ENCODE results near the gene MRPL36.

MRPL36 gene

DNA sequence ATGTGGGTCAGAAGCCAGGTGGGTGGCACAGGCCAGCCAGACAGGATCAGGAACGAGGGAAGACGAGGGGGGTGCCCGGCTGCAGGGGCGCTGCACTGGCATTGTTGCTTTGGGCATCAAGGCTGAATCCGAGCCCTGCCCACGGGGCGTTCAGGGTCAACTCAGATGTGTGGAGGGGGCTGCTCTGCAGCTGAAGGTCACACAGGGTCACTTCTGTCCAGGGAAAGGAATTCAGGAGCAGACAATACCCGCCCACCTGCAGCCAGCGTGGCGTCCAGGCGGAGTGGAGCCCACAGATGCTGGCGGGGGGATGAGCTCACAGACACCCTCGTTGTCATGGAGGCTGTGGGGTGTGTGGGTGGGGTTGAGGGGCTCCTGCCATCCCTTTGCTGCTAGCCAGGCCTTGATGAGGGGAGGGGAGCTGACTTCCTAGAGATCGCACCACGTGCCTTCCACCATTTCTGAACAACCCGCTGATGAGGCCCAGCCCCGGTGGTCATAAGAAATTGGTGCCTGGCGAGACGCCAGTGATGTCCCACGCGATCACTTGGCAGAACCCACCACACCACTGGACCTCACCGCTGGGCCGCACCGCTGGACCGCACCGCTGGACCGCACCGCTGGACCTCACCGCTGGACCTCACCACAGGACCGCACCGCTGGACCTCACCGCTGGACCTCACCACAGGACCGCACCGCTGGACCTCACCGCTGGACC lies 31.2 kb downstream of the MRPL36 start:
- no peak for DNase-seq
- Histone ChIP-seq H3K27ac (ENCODE audit: low read length) (no peak overlapping the region), H3K4me2 (ENCODE audit: low read depth, low read length) (no peak overlapping the region), H3K36me3 (replicated peaks; ENCODE audit: insufficient read depth, low read length) (no peaks in the 10 kb centered on the region), H3K4me1 (ENCODE audit: low read length) (0 out of 2 replicates have a peak, but pooled peaks cover 9% of the 10 kb centered on the region), H3K9ac (ENCODE audit: low read length) (no peak overlapping the region), H3F3A (ENCODE audit: insufficient read depth, low read length) (no peaks in the 10 kb centered on the region), H2AFZ (ENCODE audit: low read length) (no peak overlapping the region), H3K79me2 (ENCODE audit: low read length) (no peaks in the 10 kb centered on the region), H3K9me2 (replicated peaks; ENCODE audit: insufficient read depth, low read length) (no peaks in the 10 kb centered on the region), H3K9me3 (replicated peaks; ENCODE audit: insufficient read depth, low read length) (no peaks in the 10 kb centered on the region), H3K27me3 (replicated peaks; ENCODE audit: insufficient read depth, low read length) (peaks cover 20% of the 10 kb centered on the region), H4K20me1 (ENCODE audit: insufficient read depth, low read length) (no peaks in the 10 kb centered on the region), H3K4me3 (ENCODE audit: low read length) (no peak overlapping the region)
- no peak for TF ChIP-seq EZH2 (optimal IDR thresholded peaks at IDR 0.05; ENCODE audit: low read depth, low read length)
- TF ChIP-seq EZH2phosphoT487 (IDR thresholded peaks at IDR 0.05; ENCODE audit: low read length) = no peak
- TF ChIP-seq, protein P1, sequence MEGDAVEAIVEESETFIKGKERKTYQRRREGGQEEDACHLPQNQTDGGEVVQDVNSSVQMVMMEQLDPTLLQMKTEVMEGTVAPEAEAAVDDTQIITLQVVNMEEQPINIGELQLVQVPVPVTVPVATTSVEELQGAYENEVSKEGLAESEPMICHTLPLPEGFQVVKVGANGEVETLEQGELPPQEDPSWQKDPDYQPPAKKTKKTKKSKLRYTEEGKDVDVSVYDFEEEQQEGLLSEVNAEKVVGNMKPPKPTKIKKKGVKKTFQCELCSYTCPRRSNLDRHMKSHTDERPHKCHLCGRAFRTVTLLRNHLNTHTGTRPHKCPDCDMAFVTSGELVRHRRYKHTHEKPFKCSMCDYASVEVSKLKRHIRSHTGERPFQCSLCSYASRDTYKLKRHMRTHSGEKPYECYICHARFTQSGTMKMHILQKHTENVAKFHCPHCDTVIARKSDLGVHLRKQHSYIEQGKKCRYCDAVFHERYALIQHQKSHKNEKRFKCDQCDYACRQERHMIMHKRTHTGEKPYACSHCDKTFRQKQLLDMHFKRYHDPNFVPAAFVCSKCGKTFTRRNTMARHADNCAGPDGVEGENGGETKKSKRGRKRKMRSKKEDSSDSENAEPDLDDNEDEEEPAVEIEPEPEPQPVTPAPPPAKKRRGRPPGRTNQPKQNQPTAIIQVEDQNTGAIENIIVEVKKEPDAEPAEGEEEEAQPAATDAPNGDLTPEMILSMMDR (IDR thresholded peaks at IDR 0.05; ENCODE audit: low read length) = no peak

DNA sequence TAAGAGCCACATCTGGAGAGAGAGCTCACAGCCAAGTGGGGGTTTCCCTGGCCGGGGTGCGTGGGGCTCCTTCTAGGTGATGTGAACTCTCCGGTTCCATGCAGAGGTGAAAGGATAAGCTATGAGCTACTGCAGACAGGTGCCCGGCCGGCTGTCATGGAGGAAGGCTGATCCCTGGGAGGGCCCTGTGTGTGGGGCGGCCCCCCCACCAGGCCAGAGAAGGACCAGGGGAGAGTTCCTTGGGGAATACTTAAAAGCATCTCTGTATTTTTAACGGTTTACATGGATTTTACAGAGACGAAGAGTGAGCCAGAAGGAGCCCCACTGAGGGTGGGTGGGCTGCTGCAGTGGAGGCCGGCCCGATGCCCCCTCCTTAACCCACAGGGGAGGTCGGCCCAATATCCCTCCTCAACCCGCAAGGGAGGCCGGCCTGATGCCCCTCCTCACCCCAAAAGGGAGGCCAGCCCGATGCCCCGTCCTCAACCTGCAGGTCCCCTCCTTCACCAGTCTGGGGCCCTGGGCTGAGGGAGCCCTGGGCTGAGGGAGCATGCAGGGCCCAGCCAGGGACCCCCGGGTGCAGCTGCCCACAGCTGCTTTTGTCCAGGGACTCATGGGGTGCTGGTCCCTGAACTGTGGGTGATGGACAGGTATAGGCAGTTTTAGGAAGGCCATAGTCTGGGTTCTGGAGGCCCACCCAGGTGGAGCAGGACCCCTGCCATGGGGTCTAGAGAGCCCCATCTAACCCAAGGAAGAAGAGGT lies 31.9 kb downstream of the MRPL36 start:
- no peak overlapping the region for H2AFZ ChIP-seq (ENCODE audit: low read length)
- H3K4me3 ChIP-seq (ENCODE audit: low read length) = no peak overlapping the region
- H3K9me2 ChIP-seq (replicated peaks; ENCODE audit: insufficient read depth, low read length) = no peaks in the 10 kb centered on the region
- DNase-seq = no peak
- no peaks in the 10 kb centered on the region for H3K9me3 ChIP-seq (replicated peaks; ENCODE audit: insufficient read depth, low read length)
- no peaks in the 10 kb centered on the region for H3K36me3 ChIP-seq (replicated peaks; ENCODE audit: insufficient read depth, low read length)
- TF ChIP-seq, protein P1 (IDR thresholded peaks at IDR 0.05; ENCODE audit: low read length) = no peak
- no peak overlapping the region for H3K4me2 ChIP-seq (ENCODE audit: low read depth, low read length)
- no peaks in the 10 kb centered on the region for H3F3A ChIP-seq (ENCODE audit: insufficient read depth, low read length)
- no peak overlapping the region for H3K27ac ChIP-seq (ENCODE audit: low read length)
- no peaks in the 10 kb centered on the region for H4K20me1 ChIP-seq (ENCODE audit: insufficient read depth, low read length)
- peaks cover 24% of the 10 kb centered on the region for H3K27me3 ChIP-seq (replicated peaks; ENCODE audit: insufficient read depth, low read length)
- no peak overlapping the region for H3K9ac ChIP-seq (ENCODE audit: low read length)
- H3K4me1 ChIP-seq (ENCODE audit: low read length) = 0 out of 2 replicates have a peak, but pooled peaks cover 9% of the 10 kb centered on the region
- no peaks in the 10 kb centered on the region for H3K79me2 ChIP-seq (ENCODE audit: low read length)

DNA sequence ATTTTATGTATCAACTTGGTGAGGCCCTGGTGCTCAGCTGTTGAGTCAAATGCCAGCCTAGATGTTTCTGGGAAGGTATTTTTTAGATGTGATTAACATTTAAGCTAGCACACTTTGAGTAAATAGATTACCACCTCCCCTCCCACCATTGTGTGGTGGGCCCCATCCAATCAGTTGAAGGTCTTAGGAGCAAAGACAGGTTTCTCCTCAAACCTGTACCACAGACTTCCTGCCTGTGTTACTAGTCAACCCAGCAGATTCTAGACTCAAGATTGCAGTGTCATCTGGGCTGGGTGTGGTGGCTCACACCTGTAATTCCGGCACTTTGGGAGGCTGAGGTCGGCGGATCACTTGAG lies 33.8 kb downstream of the MRPL36 start:
- Histone ChIP-seq H2AFZ (ENCODE audit: low read length) (no peak overlapping the region), H3K4me2 (ENCODE audit: low read depth, low read length) (no peak overlapping the region), H3K79me2 (ENCODE audit: low read length) (no peaks in the 10 kb centered on the region), H3K27ac (ENCODE audit: low read length) (no peak overlapping the region), H3K4me1 (ENCODE audit: low read length) (0 out of 2 replicates have a peak, but pooled peaks cover 9% of the 10 kb centered on the region), H3K4me3 (ENCODE audit: low read length) (no peak overlapping the region), H3F3A (ENCODE audit: insufficient read depth, low read length) (no peaks in the 10 kb centered on the region), H3K9me2 (replicated peaks; ENCODE audit: insufficient read depth, low read length) (no peaks in the 10 kb centered on the region), H4K20me1 (ENCODE audit: insufficient read depth, low read length) (no peaks in the 10 kb centered on the region), H3K27me3 (replicated peaks; ENCODE audit: insufficient read depth, low read length) (peaks cover 26% of the 10 kb centered on the region), H3K36me3 (replicated peaks; ENCODE audit: insufficient read depth, low read length) (no peaks in the 10 kb centered on the region), H3K9me3 (replicated peaks; ENCODE audit: insufficient read depth, low read length) (no peaks in the 10 kb centered on the region), H3K9ac (ENCODE audit: low read length) (no peak overlapping the region)
- TF ChIP-seq EZH2phosphoT487 (IDR thresholded peaks at IDR 0.05; ENCODE audit: low read length) = no peak
- TF ChIP-seq, protein P1 (IDR thresholded peaks at IDR 0.05; ENCODE audit: low read length) = no peak
- DNase-seq = no peak
